Mucosa of descending colon (tissue), 3 donors: ENCODE data around the gene GPR17. TPM values are rescaled to one million over a fixed set of nuclear protein-coding genes. Genes with fewer than 3 reads are reported as not detected.

Source experiments
- ATAC-seq: fragments of 200-7000 bp; cut with Tn5 transposase; one replicate; pipeline ENCODE4 v1.9.1; 2020; ENCODE audit warnings: mild to moderate bottlenecking, moderate library complexity
- DNase-seq, 3 donors: peaks; one replicate each; pipeline ENCODE4 v3.0.0-alpha.2; 2020
- H3K36me3 ChIP-seq: fragments of 200-600 bp; one replicate; pipeline ENCODE4 v1.8.0; 2021; ENCODE audit warnings: low read depth, mild to moderate bottlenecking
- H3K4me1 ChIP-seq: fragments of 200-600 bp; one replicate; pipeline ENCODE4 v1.8.0; 2021; ENCODE audit warnings: low read depth, mild to moderate bottlenecking
- H3K4me3 ChIP-seq: fragments of 200-600 bp; one replicate; pipeline ENCODE4 v1.8.0; 2021; ENCODE audit warnings: mild to moderate bottlenecking
- H3K9me3 ChIP-seq: fragments of 200-600 bp; one replicate; pipeline ENCODE4 v1.8.0; 2021; ENCODE audit warnings: mild to moderate bottlenecking
- CTCF ChIP-seq: fragments of 200-600 bp; IDR thresholded peaks from one replicate; pipeline ENCODE4 v1.8.0; 2022; ENCODE audit warnings: antibody characterized with exemption, mild to moderate bottlenecking
- intact Hi-C, 2 donors: fragments of 100-400 bp; cut with DNase I in 1 of 2; cut with micrococcal nuclease in 1 of 2; formaldehyde crosslinking; loops; one replicate each; pipeline versions ENCODE4 v1.11.0 to v1.11.1; 2022; cut with DNase I, micrococcal nuclease
- total RNA-seq, 3 donors: library from RNA; stranded (reverse); fragmentation: NEBNext Ultra II Directional in 2 of 3; extraction: Animal tissue kit (Norgen Biotek cat#: 25700) in 2 of 3; gene quantifications; one replicate each; pipeline versions ENCODE4 v1.2.1 to v1.2.4, GENCODE V29; 2021 to 2023
- donor health status: DM: no; HTN: no; CAD: no; lungs with moderate emphysema.
- donor health status: DM: no; HTN: no; CAD: no.
- donor health status: DM: no; HTN: yes; CAD: no.

GPR17 gene
- total RNA-seq, 3 donors from 2014 or later, result 0.51 TPM; not detected in 2

- intact Hi-C loops, result loop anchor here in 1 of 2 donors (10.0 kb wide), 1 partner anchor 51 kb away; no protein-coding TSS in a partner anchor
- Histone ChIP-seq H3K9me3 (no peaks in the 10 kb centered on the region), H3K36me3 (no peaks in the 10 kb centered on the region), H3K4me3 (no peak overlapping the region), H3K4me1 (no peaks in the 10 kb centered on the region)
- peak in 1 of 3 donors; percentile 40 for DNase-seq
- no peak for ATAC-seq
- no peak for TF ChIP-seq CTCF
Measured at GRCh38 chr2:127643439-127644065, 2.4 kb upstream of the GPR17 start.

GRCh38 chr2:127644066-127645025 lies 1.6 kb upstream of the GPR17 start:
- Histone ChIP-seq H3K36me3 (no peaks in the 10 kb centered on the region), H3K9me3 (no peaks in the 10 kb centered on the region), H3K4me3 (no peak overlapping the region), H3K4me1 (peaks cover 3% of the 10 kb centered on the region)
- TF ChIP-seq CTCF, result no peak
- intact Hi-C loops, result loop anchor here in 1 of 2 donors (10.0 kb wide), 1 partner anchor 50 kb away; no protein-coding TSS in a partner anchor
- no peak for ATAC-seq
- DNase-seq, result peak in 1 of 3 donors; percentile 42

- TF ChIP-seq CTCF, result no peak
- Histone ChIP-seq H3K9me3 (no peaks in the 10 kb centered on the region), H3K4me1 (peaks cover 6% of the 10 kb centered on the region), H3K4me3 (no peak overlapping the region), H3K36me3 (no peaks in the 10 kb centered on the region)
- no peak for ATAC-seq
- DNase-seq, result no peak
- intact Hi-C loops, result loop anchor here in 1 of 2 donors (10.0 kb wide), 1 partner anchor 50 kb away; no protein-coding TSS in a partner anchor
Measured at GRCh38 chr2:127645026-127645394, 943 bp upstream of the GPR17 start.

- intact Hi-C loops, result loop anchor here in 1 of 2 donors (10.0 kb wide), 1 partner anchor 48 kb away; no protein-coding TSS in a partner anchor
- H3K9me3 ChIP-seq, result no peaks in the 10 kb centered on the region
- ATAC-seq (no peak), DNase-seq (peak in 2 of 3 donors; percentile 16 to 46)
- H3K4me3 ChIP-seq, result no peak overlapping the region
- H3K4me1 ChIP-seq, result peaks cover 6% of the 10 kb centered on the region
- no peak for TF ChIP-seq CTCF
- no peaks in the 10 kb centered on the region for H3K36me3 ChIP-seq
Measured at GRCh38 chr2:127646487-127647241, 711 bp downstream of the GPR17 start.
